IMR-90 (cell line): ENCODE measurements around the gene HUNK. TPM values are rescaled to one million over a fixed set of nuclear protein-coding genes. Genes with fewer than 3 reads are reported as not detected.

ENCODE experiments used
- ATAC-seq: fragments of 200-7000 bp; cut with Tn5 transposase; 2 replicates; pipeline ENCODE4 v1.9.1; 2020; ENCODE audit warnings: low read depth, mild to moderate bottlenecking, moderate library complexity
- BruUV-seq: library from RNA; stranded (reverse); fragments of 400-500 nt; replicated peaks from 2 replicates; lab custom pipeline; 2021; lab: Mats Ljungman, UMichigan
- CTCF ChIA-PET: fragments of 300-600 bp; formaldehyde crosslinking; extraction: SDS; loops from one replicate; lab custom pipeline; 2021; ENCODE audit warnings: antibody characterized with exemption; lab: Yijun Ruan, JAX
- POLR2A ChIA-PET: fragments of 300-600 bp; sonication (Branson Sonifier 250); formaldehyde crosslinking; loops from one replicate; lab custom pipeline; 2022; ENCODE audit warnings: antibody characterized with exemption; ENCODE audit not compliant: unreplicated experiment; lab: Charles Lee
- DNase-seq: peaks from one replicate; pipeline ENCODE4 v3.0.0; 2013
- H2AFZ ChIP-seq: replicated peaks from 2 replicates; pipeline ENCODE3; 2013; ENCODE audit warnings: low read length, mild to moderate bottlenecking; ENCODE audit not compliant: poor library complexity
- H2AK5ac ChIP-seq: 2 replicates; pipeline ENCODE4 v1.6.1; 2013; ENCODE audit warnings: low read depth, low read length, inconsistent platforms
- H2AK9ac ChIP-seq: replicated peaks from 2 replicates; pipeline ENCODE3; 2013; ENCODE audit warnings: mild to moderate bottlenecking, low read depth, low read length, moderate library complexity; ENCODE audit not compliant: poor library complexity
- H2BK120ac ChIP-seq: 2 replicates; pipeline ENCODE4 v1.6.1; 2013; ENCODE audit warnings: low read depth, low read length, inconsistent platforms
- H2BK15ac ChIP-seq: 3 replicates; pipeline ENCODE4 v1.6.1; 2013; ENCODE audit warnings: low read depth, low read length, inconsistent platforms
- H2BK20ac ChIP-seq: 2 replicates; pipeline ENCODE4 v1.6.1; 2013; ENCODE audit warnings: low read depth, mild to moderate bottlenecking, inconsistent platforms, low read length, moderate library complexity
- H2BK5ac ChIP-seq: 2 replicates; pipeline ENCODE4 v1.6.1; 2013; ENCODE audit warnings: mild to moderate bottlenecking, low read depth, low read length, inconsistent platforms; ENCODE audit not compliant: poor library complexity, severe bottlenecking
- H3K14ac ChIP-seq: replicated peaks from 2 replicates; pipeline ENCODE4 v1.6.1; 2013; ENCODE audit warnings: low read depth, low read length, inconsistent platforms
- H3K18ac ChIP-seq: 2 replicates; pipeline ENCODE4 v1.6.1; 2013; ENCODE audit warnings: low read depth, low read length, control low read depth
- H3K23ac ChIP-seq: 2 replicates; pipeline ENCODE4 v1.6.1; 2013; ENCODE audit warnings: low read depth, low read length, inconsistent platforms
- H3K27ac ChIP-seq: 2 replicates; pipeline ENCODE4 v1.5.1; 2013; ENCODE audit warnings: mild to moderate bottlenecking, control low read depth, low read length; ENCODE audit not compliant: insufficient read depth
- H3K27me3 ChIP-seq: 2 replicates; pipeline ENCODE4 v1.6.1; 2013; ENCODE audit warnings: low read length; ENCODE audit not compliant: control insufficient read depth, insufficient read depth
- H3K36me3 ChIP-seq: 2 replicates; pipeline ENCODE4 v1.6.1; 2013; ENCODE audit warnings: low read length, mixed read lengths; ENCODE audit not compliant: control insufficient read depth, insufficient read depth
- H3K4ac ChIP-seq: 2 replicates; pipeline ENCODE4 v1.6.1; 2013; ENCODE audit warnings: low read depth, low read length, inconsistent platforms
- H3K4me1 ChIP-seq: 2 replicates; pipeline ENCODE4 v1.6.1; 2013; ENCODE audit warnings: low read length, mixed read lengths; ENCODE audit not compliant: control insufficient read depth, insufficient read depth
- H3K4me2 ChIP-seq: 2 replicates; pipeline ENCODE4 v1.6.1; 2013; ENCODE audit warnings: low read depth, mild to moderate bottlenecking, control low read depth, low read length, moderate library complexity
- H3K4me3 ChIP-seq: 2 replicates; pipeline ENCODE4 v1.5.1; 2013; ENCODE audit warnings: low read depth, mild to moderate bottlenecking, control low read depth, low read length, moderate library complexity; ENCODE audit not compliant: insufficient read depth
- H3K56ac ChIP-seq: 2 replicates; pipeline ENCODE4 v1.6.1; 2013; ENCODE audit warnings: low read length, inconsistent platforms; ENCODE audit not compliant: insufficient read depth; ENCODE audit errors: extremely low read depth
- H3K79me1 ChIP-seq, 2 experiments: 2 replicates each; pipeline ENCODE4 v1.6.1; 2013; ENCODE audit warnings: low read length in 2 of 2, inconsistent platforms in 1 of 2, low read depth in 1 of 2
- H3K9ac ChIP-seq: 2 replicates; pipeline ENCODE4 v1.6.1; 2013; ENCODE audit warnings: low read depth, low read length, control low read depth
- H3K9me1 ChIP-seq: 2 replicates; pipeline ENCODE4 v1.6.1; 2013; ENCODE audit warnings: low read length, inconsistent platforms; ENCODE audit not compliant: insufficient read depth
- H3K9me3 ChIP-seq: 2 replicates; pipeline ENCODE4 v1.6.1; 2013; ENCODE audit warnings: low read length; ENCODE audit not compliant: control insufficient read depth, insufficient read depth
- H4K20me1 ChIP-seq: 2 replicates; pipeline ENCODE4 v1.6.1; 2013; ENCODE audit warnings: low read length, inconsistent platforms; ENCODE audit not compliant: insufficient read depth
- H4K5ac ChIP-seq: 2 replicates; pipeline ENCODE4 v1.6.1; 2013; ENCODE audit warnings: mild to moderate bottlenecking, low read depth, low read length, control low read depth
- H4K8ac ChIP-seq, 2 experiments: 2 replicates each; pipeline ENCODE4 v1.6.1; 2013; ENCODE audit warnings: low read depth in 2 of 2, low read length in 2 of 2, control low read depth in 1 of 2, inconsistent platforms in 1 of 2
- H4K91ac ChIP-seq: 2 replicates; pipeline ENCODE4 v1.6.1; 2013; ENCODE audit warnings: low read depth, low read length, inconsistent platforms; ENCODE audit not compliant: insufficient read depth
- FOS ChIP-seq: fragments of 150-350 bp; IDR thresholded peaks from 2 replicates; pipeline ENCODE4 v1.6.1; 2016; ENCODE audit warnings: low read depth, low read length
- MAFK ChIP-seq: IDR thresholded peaks from 2 replicates; pipeline ENCODE4 v1.6.1; 2012; ENCODE audit warnings: low read depth, low read length, improper control_type of control experiment
- RFX5 ChIP-seq: IDR thresholded peaks from 2 replicates; pipeline ENCODE4 v1.8.0; 2012; ENCODE audit warnings: low read depth, mild to moderate bottlenecking, low read length, moderate library complexity
- USF2 ChIP-seq: fragments of 150-350 bp; IDR thresholded peaks from 2 replicates; pipeline ENCODE4 v1.6.1; 2017; ENCODE audit warnings: mild to moderate bottlenecking, antibody characterized with exemption, low read length, low read depth
- WGBS, 2 experiments: methylation state at CpG; one replicate each; pipeline versions ENCODE4 v1.1.5 to v1.1.7; 2013; ENCODE audit warnings: missing lambda C conversion rate in 2 of 2; ENCODE audit not compliant: insufficient read length in 1 of 2; ENCODE audit errors: extremely low coverage in 2 of 2; 5-methylcytosine and 5-hydroxymethylcytosine counted together
- dilution Hi-C: fragments of 300-500 bp; cut with HindIII; formaldehyde crosslinking; loops from one replicate; pipeline ENCODE4 v1.14.3; 2018; ENCODE audit warnings: low sequenced_read_pairs; ENCODE audit not compliant: unreplicated experiment
- in situ Hi-C: fragments of 300-500 bp; cut with MboI; formaldehyde crosslinking; loops from 3 replicates; pipeline ENCODE4 v1.14.3; 2019; ENCODE audit warnings: low sequenced_read_pairs, inconsistent platforms, mixed read lengths
- intact Hi-C: fragments of 100-400 bp; cut with micrococcal nuclease; formaldehyde crosslinking; loops from 2 replicates; pipeline ENCODE4 v1.10.0; 2022
- polyA plus RNA-seq, 3 experiments: library from polyadenylated mRNA; depleted of rRNA; stranded (reverse); fragments of >200 nt; gene quantifications; 2 replicates each; pipeline ENCODE4 v1.2.3, GENCODE V29; 2012; ENCODE audit warnings: low replicate concordance in 1 of 3
- total RNA-seq: library from RNA; depleted of rRNA; stranded (reverse); fragments of >200 nt; gene quantifications from 2 replicates; pipeline ENCODE4 v1.2.3, GENCODE V29; 2012

HUNK gene
- total and polyA plus RNA-seq, 2 of the 4 experiments (the other 2 are of a cell fraction): 1.0 to 2.0 TPM

- intact Hi-C loops: loop anchor here (2.0 to 10.0 kb wide), 2 partner anchors 127 to 261 kb away; no protein-coding TSS in a partner anchor
- CTCF ChIA-PET: no interaction called here
- dilution Hi-C loops: no loop called here
Observed at GRCh38 chr21:31993826-31994825, 121.3 kb downstream of the HUNK start.

More at GRCh38 chr21:31993826-31994825, 121.3 kb downstream of the HUNK start:
- Histone ChIP-seq H2AK5ac (no peak overlapping the region), H3K18ac (no peak overlapping the region), H3K9me1 (no peaks in the 10 kb centered on the region), H3K27ac (no peak overlapping the region), H3K4me3 (no peak overlapping the region), H3K14ac (no peak overlapping the region), H3K36me3 (peaks cover 18% of the 10 kb centered on the region; the same call in 1 of the 2 replicates), H2BK120ac (no peak overlapping the region), H3K9me3 (no peaks in the 10 kb centered on the region), H3K9ac (no peak overlapping the region), H3K56ac (no peak overlapping the region), H4K5ac (no peak overlapping the region), H4K91ac (no peak overlapping the region), H3K27me3 (no peaks in the 10 kb centered on the region), H3K79me1 (no peaks in the 10 kb centered on the region), H2BK20ac (no peak overlapping the region), H2BK15ac (no peak overlapping the region), H4K8ac (no peak overlapping the region), H2BK5ac (no peak overlapping the region), H4K20me1 (no peaks in the 10 kb centered on the region), H2AK9ac (no peak overlapping the region), H3K4me2 (no peak overlapping the region), H3K4ac (no peak overlapping the region), H3K4me1 (no peaks in the 10 kb centered on the region; the same call in 1 of the 2 replicates), H3K23ac (no peak overlapping the region), H2AFZ (no peak overlapping the region)
- TF ChIP-seq MAFK (no peak), FOS (no peak), RFX5 (no peak), USF2 (no peak)
- WGBS, 2 experiments: no CpG with 5 or more reads among the region's 10 CpGs
- POLR2A ChIA-PET: no interaction called here
- in situ Hi-C loops: no loop called here
- peak; percentile 94 for ATAC-seq
- DNase-seq: peak; percentile 33
- no TSS peak for BruUV-seq
